ENCODE results near the gene TRPM3. TPM values are rescaled to one million over a fixed set of nuclear protein-coding genes. Genes with fewer than 3 reads are reported as not detected.

TRPM3 gene
- total and polyA plus RNA-seq, 12 donors = 0.27 to 5.3 (median 1.8) TPM

DNA sequence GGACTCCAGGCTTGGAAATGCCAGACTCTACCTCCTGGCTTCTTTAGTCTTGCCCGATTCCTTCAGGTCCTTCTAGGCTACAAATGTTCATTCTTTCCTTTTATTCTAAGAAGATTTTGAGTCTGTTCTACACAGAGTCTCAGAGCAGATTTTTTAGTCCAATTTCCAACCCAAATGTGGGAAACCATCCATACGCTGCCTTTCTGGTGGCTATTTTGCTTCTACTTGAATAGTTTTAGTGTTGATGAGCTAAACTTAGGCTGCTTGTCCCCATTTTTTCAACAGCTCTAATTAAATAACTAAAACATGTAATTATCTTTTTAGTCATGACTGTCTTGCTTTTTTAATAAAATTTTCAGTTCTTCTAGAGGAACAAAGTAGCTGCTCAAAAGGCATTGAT lies 594.5 kb downstream of the TRPM3 start:
- H3K27me3 ChIP-seq = no peaks in the 10 kb centered on the region
- 91 to 95% (median 94%) methylated on average over 2 of the region's 2 CpGs for WGBS, 4 donors
- no peak for DNase-seq
- no peak overlapping the region for H3K4me3 ChIP-seq
- no peaks in the 10 kb centered on the region for H3K36me3 ChIP-seq (replicated peaks in 1 of 2)
- intact Hi-C loops (cut with DNase I) = no loop called here
- no peaks in the 10 kb centered on the region for H3K4me1 ChIP-seq (replicated peaks in 1 of 2)
- H3K9me3 ChIP-seq (replicated peaks in 1 of 3) = peaks cover 0 to 6% (median 0%) of the 10 kb centered on the region in 3 donors
- no peak overlapping the region for H3K27ac ChIP-seq
- TF ChIP-seq CTCF (IDR thresholded peaks at IDR 0.05) (no peak), POLR2A (IDR thresholded peaks at IDR 0.05) (no peak)

DNA sequence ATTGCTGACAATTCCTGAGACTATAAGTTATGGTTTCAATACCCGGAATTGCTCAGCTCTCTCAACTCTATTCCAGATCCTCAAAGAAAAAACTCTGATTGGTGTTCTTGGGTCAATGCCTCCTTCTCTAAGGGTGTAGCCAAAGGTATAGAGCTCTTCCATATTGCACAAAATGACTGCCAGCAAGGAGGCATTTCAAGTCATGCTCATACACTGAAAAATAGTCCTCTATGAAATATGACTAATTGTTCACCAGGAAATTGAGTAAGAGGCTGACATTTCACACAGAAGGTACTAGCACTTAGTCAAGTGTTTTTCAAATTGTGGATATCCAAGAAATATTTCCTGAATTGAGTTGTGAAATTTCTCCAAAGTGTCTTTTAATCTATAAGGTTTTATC lies 595.9 kb downstream of the TRPM3 start:
- no peak for DNase-seq
- Histone ChIP-seq H3K36me3 (replicated peaks in 1 of 2) (no peaks in the 10 kb centered on the region), H3K4me1 (replicated peaks in 1 of 2) (no peaks in the 10 kb centered on the region), H3K9me3 (replicated peaks in 1 of 3) (peaks cover 0 to 6% (median 0%) of the 10 kb centered on the region in 3 donors), H3K4me3 (no peak overlapping the region), H3K27ac (no peak overlapping the region), H3K27me3 (no peaks in the 10 kb centered on the region)
- 68 to 90% (median 75%) methylated on average over 1 of the region's 1 CpG for WGBS, 4 donors
- TF ChIP-seq POLR2A (IDR thresholded peaks at IDR 0.05) = no peak
- no peak for TF ChIP-seq CTCF (IDR thresholded peaks at IDR 0.05)
- intact Hi-C loops (cut with DNase I) = no loop called here

- no peak for DNase-seq
- intact Hi-C loops (cut with DNase I) = no loop called here
- Histone ChIP-seq H3K36me3 (replicated peaks in 1 of 2) (no peaks in the 10 kb centered on the region), H3K4me1 (replicated peaks in 1 of 2) (no peaks in the 10 kb centered on the region), H3K9me3 (replicated peaks in 1 of 3) (peaks cover 0 to 6% (median 0%) of the 10 kb centered on the region in 3 donors), H3K27me3 (no peaks in the 10 kb centered on the region), H3K4me3 (no peak overlapping the region), H3K27ac (no peak overlapping the region)
- TF ChIP-seq CTCF (IDR thresholded peaks at IDR 0.05) (no peak), POLR2A (IDR thresholded peaks at IDR 0.05) (no peak)
- 67 to 77% (median 74%) methylated on average over 11 of the region's 11 CpGs for WGBS, 4 donors
Observed at GRCh38 chr9:70519912-70520724, 601.3 kb downstream of the TRPM3 start.

- no peaks in the 10 kb centered on the region for H3K9me3 ChIP-seq (replicated peaks in 1 of 3)
- H3K4me3 ChIP-seq = no peak overlapping the region
- H3K36me3 ChIP-seq (replicated peaks in 1 of 2) = no peaks in the 10 kb centered on the region
- WGBS, 4 donors = 66 to 86% (median 77%) methylated on average over 1 of the region's 1 CpG
- no peaks in the 10 kb centered on the region for H3K27me3 ChIP-seq
- no peak overlapping the region for H3K27ac ChIP-seq
- intact Hi-C loops (cut with DNase I) = no loop called here
- no peaks in the 10 kb centered on the region for H3K4me1 ChIP-seq (replicated peaks in 1 of 2)
- no peak for TF ChIP-seq POLR2A (IDR thresholded peaks at IDR 0.05)
- TF ChIP-seq CTCF (IDR thresholded peaks at IDR 0.05) = no peak
- DNase-seq = no peak
Observed at GRCh38 chr9:70517926-70518610, 603.4 kb downstream of the TRPM3 start.

Data from adrenal gland (tissue), 12 donors.